GM18499 (cell line): Measurements from ENCODE around the gene ZBTB1.

Source experiments
- ATAC-seq: cut with Tn5 transposase; IDR thresholded peaks from one replicate; pipeline ENCODE4 v1.9.1; 2021; ENCODE audit warnings: moderate number of reproducible peaks; ENCODE audit not compliant: insufficient read depth, unreplicated experiment

ZBTB1 gene

GRCh38 chr14:64504310-64504896 is at the start of gene ZBTB1:
ZBTB1 (plus strand) TSS chr14:64504770; CDS start chr14:64521505, 16,735 bp downstream.
- ATAC-seq = no peak

DNA sequence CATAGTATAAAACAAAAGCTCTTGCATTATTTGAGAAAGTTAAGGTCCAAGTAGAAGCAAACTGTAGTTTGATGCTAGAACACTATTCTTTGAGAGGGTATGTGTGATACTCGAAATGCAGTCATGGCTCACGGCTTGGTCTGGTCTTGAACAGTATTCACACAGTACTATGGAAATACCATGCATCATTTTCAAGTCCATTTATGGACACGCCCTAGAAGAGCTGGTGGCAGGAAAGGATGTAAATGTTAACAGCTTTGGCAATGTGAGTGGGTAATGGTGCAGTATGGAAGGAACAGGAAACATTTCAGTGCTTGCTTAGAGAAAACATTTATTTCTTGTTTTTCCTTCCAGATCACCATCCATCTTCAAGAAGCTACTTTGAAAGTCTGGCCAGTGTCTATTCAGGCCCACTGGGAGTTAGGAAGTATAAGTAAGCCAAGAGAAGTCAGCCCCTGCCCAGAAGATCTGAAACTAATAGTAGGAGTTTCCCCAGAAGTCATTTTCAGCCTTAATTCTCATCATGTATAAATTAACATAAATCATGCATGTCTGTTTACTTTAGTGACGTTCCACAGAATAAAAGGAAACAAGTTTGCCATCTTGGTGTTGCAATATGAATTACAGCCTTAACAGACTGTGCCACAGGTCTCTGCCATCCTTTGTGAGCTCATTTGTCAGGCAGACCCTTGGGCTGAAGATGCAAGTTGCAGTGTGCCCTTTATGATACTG is 45.0 kb upstream of the ZBTB1 start:
- ATAC-seq = no peak

GRCh38 chr14:64461221-64461620 is 43.3 kb upstream of the ZBTB1 start:
- no peak for ATAC-seq

DNA sequence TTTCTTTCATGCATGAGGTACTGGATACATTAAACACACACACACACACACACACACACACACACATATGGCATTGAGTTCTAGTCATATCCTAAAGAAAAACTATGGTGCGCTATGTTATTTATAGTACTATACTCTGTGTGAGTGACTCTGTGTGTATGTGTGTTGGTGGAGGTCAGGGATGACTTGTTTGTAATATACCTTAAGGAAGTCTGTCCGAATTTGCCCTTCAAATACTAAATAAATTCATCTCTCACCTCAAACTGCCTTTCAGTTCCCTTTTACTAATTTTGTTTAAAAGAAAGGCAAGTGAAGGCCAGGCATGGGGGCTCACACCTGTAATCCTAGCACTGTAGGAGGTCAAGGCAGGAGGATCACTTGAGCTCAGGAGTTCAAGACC is 41.4 kb upstream of the ZBTB1 start:
- ATAC-seq = no peak

DNA sequence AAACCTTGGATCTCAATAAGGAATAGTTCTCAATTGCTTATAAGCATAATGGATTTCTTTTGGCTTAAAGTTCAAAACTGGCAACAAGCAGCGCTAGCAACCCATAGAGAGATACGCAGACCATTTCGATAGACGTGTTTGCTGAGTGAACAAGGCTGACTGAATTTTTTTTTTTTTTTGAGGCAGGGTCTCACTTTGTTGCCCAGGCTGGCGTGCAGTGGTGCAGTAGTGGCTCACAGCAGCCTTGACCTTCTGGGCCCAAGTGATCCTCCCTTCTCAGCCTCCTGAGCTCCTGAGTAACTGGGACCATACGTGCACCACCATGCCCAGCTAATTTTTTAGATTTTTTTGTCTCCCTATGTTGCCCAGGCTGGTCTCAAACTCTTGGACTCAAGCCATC is 40.7 kb upstream of the ZBTB1 start:
- no peak for ATAC-seq

GRCh38 chr14:64464651-64465050 is 39.9 kb upstream of the ZBTB1 start:
- no peak for ATAC-seq

GRCh38 chr14:64465191-64465822 is 39.3 kb upstream of the ZBTB1 start, which contains the start of gene AKAP5:
AKAP5 (plus strand) TSS chr14:64465499; CDS start chr14:64468395, 2,896 bp downstream.
- ATAC-seq = no peak

- ATAC-seq = no peak
Observed at GRCh38 chr14:64465831-64466554, 38.6 kb upstream of the ZBTB1 start.

DNA sequence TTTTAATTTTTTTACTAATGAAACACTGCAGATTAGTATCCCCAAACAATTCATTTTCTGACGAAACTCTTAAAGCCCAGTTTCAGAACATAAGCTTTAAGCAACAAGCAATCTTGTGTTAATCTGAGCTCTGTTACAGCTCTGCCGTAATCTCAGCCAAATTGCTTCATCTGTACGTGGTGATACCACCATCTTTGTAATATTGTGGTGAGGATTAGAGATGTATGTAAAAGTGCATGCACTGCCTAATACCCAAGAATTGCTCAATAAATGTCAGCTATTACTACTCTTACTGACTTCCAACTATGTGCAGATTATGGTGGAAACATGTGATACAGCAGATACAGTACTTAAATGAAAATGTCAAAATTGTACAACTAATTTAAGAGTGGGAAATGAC is 37.5 kb upstream of the ZBTB1 start:
- ATAC-seq = no peak

- no peak for ATAC-seq
Observed at GRCh38 chr14:64467566-64467965, 37.0 kb upstream of the ZBTB1 start.

- no peak for ATAC-seq
Observed at GRCh38 chr14:64468451-64468850, 36.1 kb upstream of the ZBTB1 start.

- ATAC-seq = no peak
Observed at GRCh38 chr14:64474041-64474440, 30.5 kb upstream of the ZBTB1 start.

GRCh38 chr14:64474698-64475097 is 29.9 kb upstream of the ZBTB1 start:
- no peak for ATAC-seq

DNA sequence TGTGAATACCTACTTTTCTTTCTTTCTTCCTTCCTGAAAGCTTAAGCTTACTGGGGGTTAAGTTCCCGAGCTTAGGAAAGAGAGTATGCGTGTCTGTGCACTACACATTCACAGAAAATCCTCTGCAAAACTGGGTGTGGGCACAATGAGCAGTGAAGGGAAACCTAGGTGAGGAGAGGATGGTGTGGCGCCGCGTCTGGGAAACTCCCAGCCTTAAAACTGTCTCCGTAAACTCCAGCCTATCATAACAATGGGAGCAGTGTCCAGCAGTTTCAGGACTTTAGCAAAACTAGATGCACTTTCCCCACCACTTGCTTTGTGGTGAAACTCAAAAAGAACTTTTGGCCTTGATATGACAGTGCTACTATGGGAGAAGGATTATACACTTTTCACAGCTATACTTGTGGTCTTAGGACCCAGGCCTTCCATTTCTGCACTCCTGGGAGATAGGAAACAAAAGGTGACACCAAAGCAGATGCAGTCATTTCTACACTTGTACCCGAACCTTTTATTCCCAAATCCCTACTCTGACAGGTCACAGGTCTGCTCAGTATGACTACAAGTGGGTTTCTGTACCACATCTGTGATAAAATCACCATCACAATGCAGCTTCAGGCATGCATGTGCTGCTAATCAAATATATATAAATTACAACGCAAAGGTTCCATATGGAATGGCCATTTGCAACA is 28.8 kb upstream of the ZBTB1 start:
- ATAC-seq = no peak

- no peak for ATAC-seq
Observed at GRCh38 chr14:64476438-64476837, 28.1 kb upstream of the ZBTB1 start.

DNA sequence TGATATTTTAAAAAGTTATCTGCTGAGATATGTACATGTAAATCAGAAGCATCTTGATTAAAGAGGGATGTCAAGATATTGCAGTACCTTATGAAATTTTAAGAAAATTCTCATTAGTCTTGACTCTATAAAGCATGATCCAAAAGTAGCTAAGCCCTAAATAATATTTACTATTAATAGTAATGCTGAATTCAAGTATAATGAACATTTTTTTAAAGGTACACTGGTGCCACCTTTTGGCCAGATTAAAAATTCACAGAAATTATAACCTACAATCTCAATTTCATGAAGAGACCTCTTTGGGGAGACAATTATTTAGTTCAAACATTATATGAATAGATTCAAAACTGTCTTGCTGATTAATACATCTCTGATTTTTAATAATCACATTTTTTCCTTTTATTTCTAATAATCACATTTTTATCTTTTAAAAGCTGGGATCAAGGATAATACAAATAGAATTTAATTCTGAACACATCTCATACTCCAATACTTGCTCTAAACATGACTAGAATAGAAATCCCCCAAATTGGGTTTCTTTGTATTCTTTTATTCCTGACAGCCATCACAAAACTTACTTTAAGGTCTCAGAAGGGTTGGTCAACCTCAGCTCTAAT is 25.8 kb upstream of the ZBTB1 start:
- no peak for ATAC-seq

GRCh38 chr14:64488590-64489099 is 15.9 kb upstream of the ZBTB1 start:
- ATAC-seq = no peak

- ATAC-seq = no peak
Observed at GRCh38 chr14:64491637-64492036, 12.9 kb upstream of the ZBTB1 start.

DNA sequence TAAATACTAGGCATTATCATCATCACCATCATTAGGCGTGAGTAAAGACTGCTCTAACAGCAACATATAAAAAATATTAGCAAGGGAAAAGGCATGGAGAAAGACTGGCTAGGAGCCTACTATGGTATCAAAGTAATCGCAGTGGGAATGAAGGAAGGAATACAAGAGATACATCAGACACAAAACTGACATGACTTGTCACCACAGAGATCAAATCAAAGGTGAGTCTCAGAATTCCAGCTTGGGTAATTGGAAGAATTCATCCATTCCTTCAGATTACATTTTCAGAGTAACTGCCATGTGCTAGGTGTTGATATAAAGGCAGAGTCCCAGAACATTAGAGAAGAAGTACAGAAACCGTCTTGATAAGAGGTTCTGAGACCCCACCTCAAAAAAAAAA is 11.1 kb upstream of the ZBTB1 start:
- ATAC-seq = no peak

GRCh38 chr14:64495252-64495651 is 9.3 kb upstream of the ZBTB1 start:
- ATAC-seq = no peak
